HuH-7.5 (cell line): ENCODE results near the gene CTNNA2.

Experiments used
- DNase-seq: peaks from one replicate; pipeline ENCODE4 v3.0.0; 2011; ENCODE audit warnings: low spot score

The CTNNA2 gene

DNA sequence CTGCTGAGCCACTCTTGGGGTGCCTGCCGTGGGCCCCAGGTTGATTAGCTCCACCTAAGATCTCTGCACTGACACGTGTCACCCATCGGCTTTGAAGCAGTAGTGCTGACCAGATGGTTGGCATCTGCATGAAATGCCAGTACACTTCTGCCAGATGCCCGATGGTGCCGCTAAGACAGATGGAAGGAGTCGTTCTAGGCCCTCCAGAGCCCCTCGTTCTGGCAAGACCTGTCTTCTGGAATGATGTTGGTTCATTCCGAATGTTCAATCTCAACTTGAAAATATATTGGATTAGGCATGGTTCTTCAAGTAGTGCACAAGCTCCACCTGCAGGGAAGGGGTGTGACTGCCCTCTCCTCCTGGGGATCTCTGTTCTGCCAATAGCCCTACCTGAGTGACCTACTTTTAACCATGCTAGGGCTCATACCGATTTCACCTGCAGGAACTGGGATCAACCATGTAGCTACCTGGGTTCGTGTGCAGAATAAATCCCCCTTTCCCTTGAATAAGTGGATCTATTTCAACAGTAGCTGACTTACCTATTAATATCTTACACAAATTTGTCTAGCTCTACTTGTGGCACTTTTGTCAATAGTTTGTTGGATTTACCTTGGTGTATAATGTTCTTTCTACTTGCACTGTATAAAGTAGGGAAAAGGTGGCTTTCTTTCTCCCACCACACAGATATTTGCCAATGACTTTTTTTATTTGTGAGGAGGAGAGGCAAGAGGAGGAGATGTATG, 342.6 kb downstream of the CTNNA2 start:
- no peak for DNase-seq

DNA sequence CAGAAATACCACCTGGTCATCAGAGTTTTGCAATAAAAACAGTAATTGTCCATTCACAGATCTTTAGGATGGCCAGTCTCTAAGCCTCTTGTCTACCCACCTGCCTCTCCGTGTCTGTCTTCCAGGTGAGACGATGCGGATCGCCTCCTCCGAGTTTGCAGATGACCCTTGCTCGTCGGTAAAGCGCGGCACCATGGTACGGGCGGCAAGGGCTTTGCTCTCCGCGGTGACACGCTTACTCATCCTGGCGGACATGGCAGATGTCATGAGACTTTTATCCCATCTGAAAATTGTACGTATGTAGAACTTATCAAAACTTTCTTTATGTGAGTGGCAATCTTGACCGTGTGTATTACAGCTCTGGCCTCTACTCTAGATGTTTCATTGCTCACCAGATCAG, 345.0 kb downstream of the CTNNA2 start:
- DNase-seq: no peak

DNA sequence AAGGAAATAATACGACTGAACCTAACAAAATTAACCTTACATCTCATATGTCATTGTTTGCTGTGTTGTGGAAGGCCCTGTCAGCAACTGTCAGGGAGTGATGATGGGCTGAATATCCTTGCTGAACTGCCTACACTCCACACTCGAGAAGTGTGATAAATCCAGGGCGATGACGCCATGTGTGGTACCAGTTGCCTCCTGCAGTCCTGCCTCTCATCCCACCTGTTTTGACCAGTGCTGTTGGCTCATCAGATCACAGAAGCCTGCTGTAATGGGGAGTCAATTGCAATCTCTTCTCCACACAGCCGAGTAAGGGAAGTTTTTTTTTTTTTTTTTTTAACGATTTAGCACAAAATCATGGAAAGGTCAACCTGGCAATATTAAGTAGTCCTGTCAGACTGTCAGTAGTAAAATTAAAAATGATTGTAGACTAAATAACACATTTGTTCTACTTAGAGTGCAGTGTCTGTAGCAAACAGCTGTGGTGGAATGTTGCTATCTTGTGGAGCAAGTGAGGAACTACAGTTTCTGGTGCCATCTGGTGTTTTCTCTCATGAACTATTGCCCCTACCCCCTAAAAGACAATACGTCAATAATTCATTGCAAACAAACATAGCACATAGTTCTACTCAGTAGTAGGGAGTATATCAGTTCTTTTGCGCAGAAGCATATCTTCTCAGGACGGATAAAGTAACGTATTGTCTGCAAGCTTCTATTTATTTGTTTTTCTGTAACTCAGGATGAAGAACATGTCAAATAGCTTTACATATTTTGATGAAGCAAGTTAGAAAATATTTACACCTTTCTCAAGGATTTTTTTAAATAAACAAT, 347.6 kb downstream of the CTNNA2 start:
- peak; percentile 23 for DNase-seq

DNA sequence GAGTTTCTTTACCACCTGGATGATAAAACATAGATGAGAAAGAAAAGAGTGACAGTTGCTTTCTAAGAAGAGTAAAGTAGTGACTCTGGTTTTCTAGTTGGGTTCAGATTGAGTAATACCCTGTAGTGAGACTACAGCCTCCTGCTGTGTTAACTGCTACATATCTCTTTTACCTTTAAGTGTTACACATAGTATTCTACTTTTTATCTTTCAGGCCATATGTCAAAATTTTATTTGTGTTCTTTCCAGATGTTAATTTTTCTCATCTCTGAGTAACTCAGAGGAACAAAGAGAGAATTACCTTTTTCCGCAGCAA, 348.2 kb downstream of the CTNNA2 start:
- DNase-seq: no peak

DNA sequence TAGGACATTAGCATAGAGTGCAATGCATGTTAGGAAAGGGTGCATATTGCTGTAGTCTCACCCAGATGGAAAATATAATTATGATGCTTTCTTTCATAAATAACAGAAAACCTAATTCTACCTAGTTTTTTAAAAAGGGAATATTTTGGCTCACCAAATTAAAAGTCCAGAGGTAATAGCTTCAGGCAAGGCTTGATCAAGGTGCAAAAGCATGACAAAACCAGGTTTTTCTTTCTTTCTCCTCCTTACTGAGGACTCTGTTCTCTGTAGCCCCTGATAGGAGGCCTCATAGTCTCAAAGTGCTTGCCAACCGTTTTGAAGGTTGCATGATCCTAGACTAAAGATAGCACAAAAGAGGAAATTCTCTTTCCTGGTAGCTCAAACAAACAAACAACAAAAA, 349.9 kb downstream of the CTNNA2 start:
- no peak for DNase-seq

DNA sequence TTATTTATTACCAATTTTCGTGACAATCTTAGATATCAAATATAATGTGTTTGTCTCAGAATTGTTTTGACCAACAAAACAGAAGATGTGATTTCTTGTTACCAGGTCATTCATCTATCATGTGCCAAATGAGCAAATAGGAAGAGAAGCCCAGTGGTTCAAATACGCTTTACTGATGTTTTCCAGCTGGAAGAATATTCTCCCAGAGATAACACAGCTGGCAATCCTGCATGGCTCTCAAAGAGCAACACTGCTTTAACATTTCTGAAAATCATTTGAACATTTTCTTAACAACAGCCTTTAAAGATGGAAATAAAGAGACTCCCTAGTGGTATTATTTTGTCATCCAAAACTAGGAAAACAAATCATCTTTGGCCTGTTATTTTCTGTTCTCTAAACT, 359.8 kb downstream of the CTNNA2 start:
- DNase-seq: no peak

DNA sequence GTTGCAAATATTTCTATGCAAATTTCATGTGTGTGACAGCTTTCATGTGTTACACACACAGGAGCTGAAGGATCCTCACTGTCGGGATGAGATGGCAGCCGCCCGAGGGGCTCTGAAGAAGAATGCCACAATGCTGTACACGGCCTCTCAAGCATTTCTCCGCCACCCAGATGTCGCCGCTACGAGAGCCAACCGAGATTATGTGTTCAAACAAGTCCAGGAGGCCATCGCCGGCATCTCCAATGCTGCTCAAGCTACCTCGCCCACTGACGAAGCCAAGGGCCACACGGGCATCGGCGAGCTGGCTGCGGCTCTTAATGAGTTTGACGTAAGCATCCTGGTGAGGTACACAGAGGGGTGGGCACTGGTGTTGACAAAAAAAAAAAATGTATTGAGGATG, 361.2 kb downstream of the CTNNA2 start:
- DNase-seq: no peak

DNA sequence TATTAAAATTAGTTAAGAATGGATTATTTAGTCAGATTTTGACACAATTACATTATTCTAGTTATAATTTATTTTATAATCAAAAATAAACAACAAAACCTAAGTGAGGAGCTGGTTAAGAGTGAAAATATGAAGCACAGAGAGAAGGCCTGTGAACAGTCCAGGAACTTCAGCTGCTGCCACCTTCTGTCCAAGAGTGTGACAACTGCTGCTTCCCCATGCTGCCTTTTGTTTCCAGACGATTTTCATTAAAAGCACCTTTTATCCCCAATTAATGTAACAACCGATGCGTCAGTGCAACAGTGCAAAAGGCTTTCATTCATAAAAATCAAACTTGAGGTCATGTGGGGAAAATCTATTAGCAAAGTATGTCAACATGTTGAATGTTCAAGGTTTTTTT, 363.6 kb downstream of the CTNNA2 start:
- DNase-seq: peak; percentile 18

DNA sequence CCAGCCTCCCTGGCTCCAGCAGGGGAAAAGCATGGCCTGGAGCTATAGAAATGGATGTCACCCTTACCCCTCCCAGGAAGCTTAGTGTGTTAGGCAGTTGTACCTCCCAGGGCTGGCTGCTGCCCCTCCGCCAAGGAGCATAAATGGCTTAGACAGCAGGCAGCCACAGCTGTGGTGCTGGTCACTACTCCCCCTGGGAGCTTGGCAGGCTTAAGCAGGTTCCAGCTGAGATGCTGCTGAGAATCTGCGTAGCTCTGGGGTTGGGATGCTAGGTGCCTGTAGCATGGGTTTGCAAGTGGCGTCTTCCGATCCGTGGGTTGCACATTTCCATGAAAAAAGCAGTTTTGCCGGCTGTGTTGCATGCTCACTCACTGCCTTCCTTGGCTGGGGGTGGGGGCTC, 369.7 kb downstream of the CTNNA2 start:
- no peak for DNase-seq

DNA sequence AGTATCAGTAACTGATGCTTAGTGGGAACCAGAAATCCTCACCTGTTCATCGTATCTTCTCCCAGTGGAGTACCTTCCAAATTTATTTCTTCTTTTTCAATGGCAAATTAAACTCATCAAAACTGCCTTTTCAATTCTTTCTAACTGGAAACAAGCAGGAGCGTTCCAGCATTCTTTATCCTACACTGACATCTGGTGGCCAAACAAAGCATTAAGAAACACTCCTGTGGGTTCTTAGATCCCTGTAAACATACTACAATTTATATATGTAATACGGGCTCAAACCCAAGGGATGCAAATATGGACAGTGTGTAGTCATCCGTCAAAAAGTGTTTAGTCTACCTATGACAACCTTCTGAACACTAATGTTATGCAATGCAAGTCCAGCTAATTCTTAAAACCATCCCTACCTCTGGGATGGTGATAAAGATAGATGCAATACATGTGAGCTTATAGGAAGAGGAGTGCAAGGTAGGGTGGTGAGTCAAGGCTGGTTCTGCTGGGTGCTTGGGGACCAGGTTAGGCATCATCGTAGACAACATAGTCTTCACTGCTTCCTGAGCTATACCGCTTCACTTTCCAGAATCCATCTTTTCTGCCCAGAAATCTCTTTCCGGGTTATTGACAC, 375.0 kb downstream of the CTNNA2 start:
- DNase-seq: peak; percentile 26

DNA sequence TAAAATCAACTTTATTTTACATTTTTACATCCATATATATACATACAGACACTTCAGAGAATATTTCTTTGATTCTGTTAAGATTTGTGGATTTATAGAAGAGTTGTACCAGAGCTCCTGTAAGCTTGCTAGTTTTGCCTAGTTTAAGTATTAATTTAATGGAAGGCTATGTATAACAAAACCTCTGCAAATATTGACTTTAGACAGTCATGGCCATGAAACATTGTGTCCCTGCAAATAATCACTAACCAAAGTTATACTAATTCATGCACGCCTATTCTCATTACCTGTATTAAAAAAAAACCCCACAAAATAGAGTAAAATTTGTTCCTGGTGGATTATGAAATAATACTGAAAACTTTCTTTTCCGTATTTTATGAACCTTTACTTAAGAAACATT, 379.3 kb downstream of the CTNNA2 start:
- DNase-seq: no peak

DNA sequence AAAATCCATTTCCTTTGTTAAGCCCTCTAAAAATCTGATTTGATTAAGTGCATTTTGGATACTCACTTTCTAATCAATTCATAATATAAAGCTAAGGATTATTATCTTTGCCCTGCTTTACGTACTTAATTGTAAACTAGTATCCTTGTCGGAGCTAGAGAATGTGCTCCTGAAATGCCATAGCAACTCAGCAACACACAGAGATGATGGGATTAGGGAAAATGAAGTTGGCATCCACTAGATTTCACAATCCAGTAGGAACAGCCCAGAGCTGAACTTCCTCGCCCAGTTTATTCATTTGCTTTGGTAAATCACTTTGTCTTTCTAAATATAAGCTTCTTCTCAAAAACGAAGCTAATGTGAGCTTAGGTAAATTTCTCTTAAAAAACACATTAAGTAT, 386.3 kb downstream of the CTNNA2 start:
- no peak for DNase-seq

DNA sequence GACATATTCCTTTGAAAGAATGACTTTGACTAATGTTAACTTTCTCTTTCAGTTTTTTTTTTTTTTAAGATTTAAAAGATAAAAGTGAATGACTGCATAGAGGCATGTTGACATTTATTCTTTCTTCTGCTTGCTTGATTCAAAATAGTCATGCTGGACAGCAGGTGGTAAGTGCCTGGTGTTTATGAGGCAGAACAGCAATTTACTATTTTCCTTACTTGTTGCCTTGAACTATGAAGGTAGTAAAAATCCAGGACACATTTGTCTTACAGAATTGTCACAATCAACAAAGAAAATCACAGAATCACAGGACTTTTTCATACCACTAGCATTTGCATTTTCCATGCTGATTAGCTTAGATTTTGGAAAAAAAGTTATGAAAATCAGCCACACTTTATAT, 388.3 kb downstream of the CTNNA2 start:
- no peak for DNase-seq

DNA sequence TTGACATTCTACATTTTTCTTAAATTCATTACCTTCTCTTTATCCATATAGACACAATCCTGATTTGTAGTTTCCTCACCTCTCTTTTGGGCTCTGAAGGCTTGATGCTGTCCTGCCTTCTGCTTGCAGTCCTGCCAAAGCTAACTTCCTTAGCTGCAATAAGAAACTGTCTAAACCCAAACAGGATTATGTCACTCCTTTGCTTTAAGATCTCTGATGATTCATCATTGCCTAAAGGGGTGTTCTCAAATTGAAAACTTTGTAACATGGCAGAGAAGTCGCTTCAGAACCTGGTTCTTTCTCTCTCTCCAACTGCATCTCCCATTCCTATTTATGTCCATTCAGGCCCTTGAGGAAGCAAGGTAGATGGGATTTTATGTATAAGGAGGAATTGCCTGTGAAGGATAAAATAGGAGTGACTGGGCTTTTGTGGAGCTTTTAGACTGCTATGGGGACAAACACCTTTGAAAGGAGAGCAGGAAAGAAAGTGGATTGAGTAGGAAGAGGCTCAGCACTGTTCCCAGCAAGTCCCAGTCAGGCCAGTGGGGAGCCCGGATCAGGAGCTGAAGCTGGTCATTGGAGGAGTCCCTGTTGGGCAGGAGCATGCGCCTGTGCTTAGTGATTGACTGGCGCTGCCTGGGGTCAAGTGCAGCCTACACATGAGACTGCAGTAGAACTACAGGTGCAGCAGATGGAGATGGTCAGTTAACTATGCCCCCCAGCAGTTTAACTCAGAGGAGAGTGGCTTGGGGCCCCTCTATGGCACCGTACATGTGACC, 390.6 kb downstream of the CTNNA2 start:
- no peak for DNase-seq

DNA sequence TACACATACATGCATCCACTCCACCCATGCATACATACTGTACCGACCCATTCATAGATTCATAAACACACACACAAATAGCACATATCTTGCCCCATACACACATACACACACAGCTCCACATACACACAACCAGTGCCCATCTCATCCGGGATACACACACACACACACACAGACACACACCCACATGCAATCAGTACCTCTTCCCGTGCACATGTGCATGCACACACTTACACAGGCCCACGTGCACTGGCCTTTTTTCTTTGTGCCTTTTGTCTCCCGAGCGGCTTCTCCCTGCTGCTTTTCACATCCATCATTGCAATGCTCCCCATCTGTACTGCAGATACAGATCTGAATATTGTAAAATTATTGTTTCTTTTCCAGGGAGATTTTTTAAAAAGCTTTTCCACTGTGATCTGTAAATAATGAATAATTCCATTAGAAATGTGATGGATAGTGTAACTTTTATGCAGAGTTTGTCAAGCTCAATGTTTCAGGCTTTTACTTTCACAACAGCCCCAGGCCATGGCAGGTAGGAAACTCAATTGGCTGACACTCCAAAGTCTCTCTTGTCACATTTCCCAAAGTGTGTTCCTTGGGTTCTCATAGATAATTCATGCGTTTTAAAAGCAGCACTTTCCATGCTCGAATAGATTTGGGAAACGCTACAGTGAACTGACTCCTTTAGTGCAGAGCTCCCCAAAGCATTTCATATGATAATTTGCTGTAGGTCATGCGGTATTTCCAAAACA, 393.5 kb downstream of the CTNNA2 start:
- DNase-seq: no peak

DNA sequence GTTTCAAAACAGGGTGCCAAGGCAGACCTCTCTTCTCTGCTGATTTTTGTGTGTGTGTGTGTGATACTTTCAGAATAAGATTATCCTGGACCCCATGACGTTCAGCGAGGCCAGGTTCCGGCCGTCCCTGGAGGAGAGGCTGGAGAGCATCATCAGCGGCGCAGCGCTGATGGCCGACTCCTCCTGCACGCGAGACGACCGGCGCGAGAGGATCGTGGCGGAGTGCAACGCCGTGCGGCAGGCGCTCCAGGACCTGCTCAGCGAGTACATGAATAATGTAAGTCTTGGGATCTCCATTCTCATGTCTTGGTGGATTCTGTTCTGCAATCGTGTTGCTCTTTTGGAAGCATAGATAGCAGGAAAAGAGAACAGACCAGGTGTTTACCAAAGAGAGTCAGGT, 396.7 kb downstream of the CTNNA2 start:
- no peak for DNase-seq

DNA sequence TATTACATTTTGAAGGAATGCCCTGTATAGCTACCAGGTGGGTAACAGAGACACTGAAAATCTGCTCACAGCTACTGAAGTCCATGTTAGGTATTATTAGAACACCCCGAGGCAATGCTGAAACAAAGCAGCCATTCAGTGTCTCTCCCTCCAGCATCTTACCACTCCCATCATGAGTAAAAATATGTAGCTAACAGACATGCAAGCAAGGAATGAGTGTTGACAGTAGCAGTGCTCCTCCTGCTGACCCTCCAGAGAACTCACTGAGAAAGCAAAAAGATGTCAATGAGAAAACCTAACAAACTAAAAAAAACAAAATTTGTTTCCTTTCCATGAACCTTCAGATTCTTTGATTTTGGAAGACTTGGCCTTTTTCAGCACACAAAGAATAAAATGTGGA, 397.8 kb downstream of the CTNNA2 start:
- DNase-seq: no peak

DNA sequence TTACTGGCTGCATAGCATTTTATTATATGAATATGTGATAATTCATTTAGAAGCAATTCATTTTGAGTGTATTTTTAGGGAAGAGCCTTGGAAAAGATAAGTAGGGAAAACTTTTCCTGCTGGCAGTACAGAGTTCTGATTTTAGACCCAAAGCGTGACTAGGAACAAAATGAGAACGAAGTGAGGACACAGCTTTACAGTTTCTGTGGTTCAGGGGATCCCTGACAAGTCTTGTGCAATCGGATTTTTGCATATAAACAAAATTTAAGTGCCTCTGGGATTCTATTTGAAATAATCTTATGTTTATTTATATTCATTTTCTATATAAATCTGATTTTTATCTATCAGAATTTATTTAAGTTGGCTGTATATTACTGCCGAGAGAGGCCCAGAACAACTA, 402.6 kb downstream of the CTNNA2 start:
- no peak for DNase-seq

DNA sequence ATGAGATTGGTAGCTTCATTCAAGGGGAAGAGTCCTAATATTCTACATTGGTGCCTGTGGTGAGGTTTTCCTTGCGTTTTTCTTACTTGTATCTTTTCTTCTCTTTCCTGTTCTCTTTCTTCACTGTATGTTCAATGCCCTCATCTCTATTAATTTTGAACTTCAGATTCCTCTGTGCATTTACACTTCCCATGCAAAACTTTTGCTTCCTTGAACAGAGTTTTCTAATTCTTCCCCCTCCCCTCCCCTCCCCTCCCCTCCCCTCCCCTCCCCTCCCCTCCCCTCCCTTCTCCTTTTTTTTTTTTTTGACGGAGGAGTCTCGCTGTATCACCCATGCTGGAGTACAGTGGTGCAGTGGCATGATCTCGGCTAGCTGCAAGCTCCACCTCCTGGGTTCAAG, 403.4 kb downstream of the CTNNA2 start:
- no peak for DNase-seq

DNA sequence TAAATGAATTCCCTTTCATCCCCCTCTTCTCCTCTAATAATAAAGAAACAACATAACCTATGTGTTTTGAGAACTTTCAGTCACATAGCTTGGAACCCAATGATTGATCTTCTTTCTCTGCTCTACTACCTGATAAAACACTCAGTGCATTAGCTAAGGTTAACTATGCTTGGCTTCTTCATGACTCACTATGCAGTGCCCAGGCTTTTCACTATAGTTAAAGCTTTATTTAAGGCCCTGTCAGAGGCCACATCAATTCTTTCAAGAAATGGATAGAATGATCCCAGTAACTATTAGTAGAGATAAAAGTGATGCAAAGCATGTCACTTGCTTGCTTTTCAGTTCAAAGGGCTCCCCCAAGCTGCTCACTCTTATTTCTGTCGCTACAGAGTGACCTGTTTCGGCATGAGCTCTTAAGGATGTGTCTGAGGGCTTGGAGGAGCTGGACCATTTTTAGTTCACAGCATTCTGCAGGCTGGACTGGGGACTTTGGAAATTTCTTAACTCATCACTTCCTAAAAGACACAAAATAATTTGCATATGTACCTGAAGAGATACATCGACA, 407.7 kb downstream of the CTNNA2 start:
- no peak for DNase-seq

DNA sequence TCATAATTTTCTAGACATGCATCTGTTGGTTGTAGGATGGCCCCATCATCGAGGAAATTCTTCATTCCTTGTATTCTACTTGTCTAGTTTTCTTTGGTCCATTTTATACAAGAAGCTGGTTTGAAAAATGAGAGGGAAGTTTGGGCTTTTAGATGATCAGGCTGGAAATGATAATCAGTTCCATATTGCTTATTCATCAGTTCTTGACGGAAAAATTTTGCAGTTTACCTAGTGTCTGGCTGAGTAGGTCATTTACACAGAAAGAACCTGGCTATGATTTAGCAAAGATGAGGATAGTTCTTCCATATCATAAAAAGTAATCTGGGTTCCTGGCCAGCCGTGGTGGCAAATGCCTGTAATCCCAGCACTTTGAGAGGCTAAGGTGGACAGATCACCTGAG, 416.8 kb downstream of the CTNNA2 start:
- no peak for DNase-seq
